Mesodermal cell (in vitro differentiated cells): Measurements from ENCODE around the gene C6orf120.

ENCODE experiments used
- H3K27ac ChIP-seq: 2 replicates; pipeline ENCODE4 v1.7.0; 2013; ENCODE audit warnings: mild to moderate bottlenecking, low read depth, low read length, moderate library complexity; ENCODE audit not compliant: severe bottlenecking
- H3K36me3 ChIP-seq: 2 replicates; pipeline ENCODE4 v1.7.1; 2013; ENCODE audit warnings: mild to moderate bottlenecking, low read length, moderate library complexity; ENCODE audit not compliant: control insufficient read depth, insufficient read depth
- H3K4me1 ChIP-seq: one replicate; pipeline ENCODE4 v1.7.1; 2013; ENCODE audit warnings: mild to moderate bottlenecking, low read length; ENCODE audit not compliant: insufficient read depth, control insufficient read depth, poor library complexity, severe bottlenecking
- H3K4me3 ChIP-seq: 2 replicates; pipeline ENCODE4 v1.7.0; 2013; ENCODE audit warnings: low read length, control low read depth, mild to moderate bottlenecking; ENCODE audit not compliant: insufficient read depth, poor library complexity, severe bottlenecking; ENCODE audit errors: extremely low read depth
- H3K9me3 ChIP-seq: 2 replicates; pipeline ENCODE4 v1.7.1; 2013; ENCODE audit warnings: mild to moderate bottlenecking, low read length, moderate library complexity; ENCODE audit not compliant: control insufficient read depth
- WGBS, 2 experiments: methylation state at CpG; one replicate each; pipeline ENCODE4 v1.1.5; 2013; ENCODE audit warnings: missing lambda C conversion rate in 2 of 2; ENCODE audit not compliant: insufficient coverage in 2 of 2; 5-methylcytosine and 5-hydroxymethylcytosine counted together

C6orf120 gene

DNA sequence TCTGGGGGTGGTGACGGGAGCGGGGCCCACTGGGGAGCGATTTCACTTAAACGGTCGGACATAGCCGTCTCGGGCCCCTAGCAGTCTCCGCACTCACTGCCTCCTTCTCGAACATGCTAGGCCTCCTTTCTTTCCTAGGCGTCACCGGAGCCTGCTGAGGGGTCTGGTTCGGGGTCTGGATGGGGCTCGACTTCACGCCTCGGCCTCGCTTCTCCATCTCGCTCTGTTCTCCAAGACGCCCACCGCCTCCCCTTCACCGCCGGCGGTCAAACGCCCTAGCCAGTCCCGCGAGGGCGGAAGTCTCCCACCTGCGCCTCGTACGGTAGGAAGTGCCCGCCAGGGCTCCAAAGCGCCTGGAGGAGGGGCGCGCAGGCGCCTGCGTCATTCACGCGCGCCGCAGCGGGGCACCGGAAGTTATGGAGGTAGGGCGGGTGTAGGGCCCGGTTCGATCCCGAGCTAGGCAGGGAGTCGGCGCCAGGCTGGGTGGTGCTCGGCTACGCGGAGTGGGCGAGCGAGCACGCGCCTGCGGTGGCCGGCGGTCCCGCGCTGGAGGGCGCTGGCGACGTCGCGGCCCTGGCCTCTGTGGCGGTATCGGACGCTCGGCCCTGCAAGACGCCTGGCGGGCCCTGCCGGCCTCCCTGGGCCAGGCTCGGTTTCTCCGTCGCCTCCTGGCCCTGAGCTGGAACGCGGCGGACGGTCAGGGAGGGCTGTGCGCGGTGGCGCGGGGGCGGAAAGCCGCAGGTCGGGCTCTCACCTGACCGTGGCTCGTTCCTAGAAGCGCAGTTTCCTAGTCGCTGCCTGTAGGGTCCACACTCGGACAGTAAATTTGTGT is 49.5 kb downstream of the C6orf120 start, which contains the start of the genes DYNLT2 and ERMARD:
DYNLT2 (minus strand) TSS at position 331 of the 832 bp plus-strand sequence; CDS start at position 217, 114 bp downstream.
ERMARD (plus strand) TSS at position 381 of the 832 bp plus-strand sequence; CDS start at position 417, 36 bp downstream.
- H3K4me1 ChIP-seq: peaks cover 7% of the 10 kb centered on the region
- H3K36me3 ChIP-seq: no peaks in the 10 kb centered on the region
- peak within 1 kb of the TSS; percentile 98 for H3K27ac ChIP-seq
- 0 to 1% methylated on average over 60 to 71 of the region's 90 CpGs for WGBS, 2 experiments
- no peaks in the 10 kb centered on the region for H3K9me3 ChIP-seq
- peak within 1 kb of the TSS; percentile 79 for H3K4me3 ChIP-seq

GRCh38 chr6:169752074-169752623 is 50.2 kb downstream of the C6orf120 start:
- no peaks in the 10 kb centered on the region for H3K9me3 ChIP-seq
- H3K4me1 ChIP-seq: peaks cover 7% of the 10 kb centered on the region
- H3K27ac ChIP-seq: peak overlapping the region; percentile 98
- H3K36me3 ChIP-seq: peaks cover 6% of the 10 kb centered on the region
- 10 to 12% methylated on average over 9 to 14 of the region's 19 CpGs for WGBS, 2 experiments
- H3K4me3 ChIP-seq: peak overlapping the region; percentile 79
